ENCODE measurements around the gene SH3RF2.

SH3RF2 gene

GRCh38 chr5:146000072-146000471, 63.7 kb downstream of the SH3RF2 start:
- Histone ChIP-seq H3K9ac (ENCODE audit: low read depth, low read length) (no peak overlapping the region), H2AFZ (ENCODE audit: low read depth, low read length) (no peak overlapping the region), H3K27me3 (ENCODE audit: insufficient read depth, low read length, poor library complexity) (peaks cover 3% of the 10 kb centered on the region), H3K4me2 (ENCODE audit: insufficient read depth, low read length) (no peak overlapping the region), H3K4me1 (ENCODE audit: insufficient read depth, low read length) (no peaks in the 10 kb centered on the region), H3K79me2 (ENCODE audit: insufficient read depth, low read length) (no peaks in the 10 kb centered on the region), H3K36me3 (ENCODE audit: insufficient read depth, low read length) (no peaks in the 10 kb centered on the region), H4K20me1 (ENCODE audit: insufficient read depth, low read length) (no peaks in the 10 kb centered on the region), H3K4me3 (ENCODE audit: low read depth in 1 of 2, low read length in 2 of 2) (no peak overlapping the region), H3K9me3 (ENCODE audit: insufficient read depth, low read length, severe bottlenecking) (no peaks in the 10 kb centered on the region), H3K27ac (ENCODE audit: low read length) (no peak overlapping the region)
- DNase-seq: no peak
- TF ChIP-seq CTCF (IDR thresholded peaks at IDR 0.05; ENCODE audit: borderline replicate concordance, extremely low read depth, low read length, poor library complexity, severe bottlenecking): no peak
- no peak for ATAC-seq (ENCODE audit: insufficient read depth, low read depth)

GRCh38 chr5:146001544-146002190, 65.3 kb downstream of the SH3RF2 start:
- H3K27me3 ChIP-seq (ENCODE audit: insufficient read depth, low read length, poor library complexity): peaks cover 3% of the 10 kb centered on the region
- no peaks in the 10 kb centered on the region for H3K4me1 ChIP-seq (ENCODE audit: insufficient read depth, low read length)
- no peak overlapping the region for H3K4me3 ChIP-seq (ENCODE audit: low read depth in 1 of 2, low read length in 2 of 2)
- H3K9ac ChIP-seq (ENCODE audit: low read depth, low read length): no peak overlapping the region
- no peak for TF ChIP-seq EZH2 (IDR thresholded peaks at IDR 0.05; ENCODE audit: borderline replicate concordance, low read depth, low read length, severe bottlenecking)
- TF ChIP-seq CTCF (IDR thresholded peaks at IDR 0.05; ENCODE audit: borderline replicate concordance, extremely low read depth, low read length, poor library complexity, severe bottlenecking): no peak
- H3K36me3 ChIP-seq (ENCODE audit: insufficient read depth, low read length): no peaks in the 10 kb centered on the region
- H4K20me1 ChIP-seq (ENCODE audit: insufficient read depth, low read length): no peaks in the 10 kb centered on the region
- H2AFZ ChIP-seq (ENCODE audit: low read depth, low read length): no peak overlapping the region
- ATAC-seq (ENCODE audit: insufficient read depth, low read depth) (no peak), DNase-seq (no peak)
- no peaks in the 10 kb centered on the region for H3K79me2 ChIP-seq (ENCODE audit: insufficient read depth, low read length)
- H3K9me3 ChIP-seq (ENCODE audit: insufficient read depth, low read length, severe bottlenecking): no peaks in the 10 kb centered on the region
- no peak overlapping the region for H3K4me2 ChIP-seq (ENCODE audit: insufficient read depth, low read length)
- no peak overlapping the region for H3K27ac ChIP-seq (ENCODE audit: low read length)

- no peaks in the 10 kb centered on the region for H3K4me1 ChIP-seq (ENCODE audit: insufficient read depth, low read length)
Observed at GRCh38 chr5:146002491-146002890, 66.1 kb downstream of the SH3RF2 start.

More at GRCh38 chr5:146002491-146002890, 66.1 kb downstream of the SH3RF2 start:
- Histone ChIP-seq H3K9ac (ENCODE audit: low read depth, low read length) (no peak overlapping the region), H2AFZ (ENCODE audit: low read depth, low read length) (no peak overlapping the region), H3K4me3 (ENCODE audit: low read depth in 1 of 2, low read length in 2 of 2) (no peak overlapping the region), H3K36me3 (ENCODE audit: insufficient read depth, low read length) (no peaks in the 10 kb centered on the region), H3K9me3 (ENCODE audit: insufficient read depth, low read length, severe bottlenecking) (no peaks in the 10 kb centered on the region), H3K4me2 (ENCODE audit: insufficient read depth, low read length) (no peak overlapping the region), H3K27me3 (ENCODE audit: insufficient read depth, low read length, poor library complexity) (peaks cover 5% of the 10 kb centered on the region), H3K27ac (ENCODE audit: low read length) (no peak overlapping the region), H4K20me1 (ENCODE audit: insufficient read depth, low read length) (no peaks in the 10 kb centered on the region), H3K79me2 (ENCODE audit: insufficient read depth, low read length) (no peaks in the 10 kb centered on the region)
- ATAC-seq (ENCODE audit: insufficient read depth, low read depth): no peak
- TF ChIP-seq CTCF (IDR thresholded peaks at IDR 0.05; ENCODE audit: borderline replicate concordance, extremely low read depth, low read length, poor library complexity, severe bottlenecking) (no peak), EZH2 (IDR thresholded peaks at IDR 0.05; ENCODE audit: borderline replicate concordance, low read depth, low read length, severe bottlenecking) (no peak)
- no peak for DNase-seq

Measured in DND-41 (cell line).